A673 (cell line): ENCODE results near the gene NUP107.

Experiments used
- EZH2 ChIP-seq: fragments of 200-600 bp; sonication (generic); IDR thresholded peaks from 2 replicates; pipeline ENCODE4 v1.6.1; 2017; ENCODE audit warnings: borderline replicate concordance, low read depth, mild to moderate bottlenecking, mixed read lengths, antibody characterized with exemption, low read length; ENCODE audit not compliant: poor library complexity, severe bottlenecking
- TF ChIP-seq, protein P1 (sequence below): fragments of 300-800, 200-600 bp; sonication (generic); conservative IDR thresholded peaks from 2 replicates; pipeline ENCODE4 v1.5.1; 2017; ENCODE audit warnings: low read depth, mild to moderate bottlenecking, antibody characterized with exemption, low read length, moderate library complexity, mixed read lengths

DNA sequence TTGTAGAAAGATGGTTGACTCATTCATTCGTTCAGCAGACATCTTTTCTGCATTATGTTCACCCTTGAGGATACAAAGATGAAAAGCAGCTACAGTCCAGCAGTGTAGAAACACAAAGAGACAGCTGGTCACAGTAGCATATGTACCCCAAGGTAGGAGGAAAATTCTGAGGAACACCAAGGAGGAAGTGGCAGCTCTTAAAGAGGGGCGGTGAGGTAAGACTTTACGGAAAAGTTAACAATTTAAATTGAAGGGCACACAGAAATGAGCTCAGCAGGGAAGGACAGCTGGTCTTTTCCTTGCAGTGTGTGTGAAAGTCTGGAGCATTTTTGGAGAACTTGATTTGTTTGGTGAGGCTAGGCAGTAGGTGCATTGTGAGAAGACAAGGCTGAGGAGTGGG, 62.7 kb downstream of the NUP107 start:
- TF ChIP-seq, protein P1, sequence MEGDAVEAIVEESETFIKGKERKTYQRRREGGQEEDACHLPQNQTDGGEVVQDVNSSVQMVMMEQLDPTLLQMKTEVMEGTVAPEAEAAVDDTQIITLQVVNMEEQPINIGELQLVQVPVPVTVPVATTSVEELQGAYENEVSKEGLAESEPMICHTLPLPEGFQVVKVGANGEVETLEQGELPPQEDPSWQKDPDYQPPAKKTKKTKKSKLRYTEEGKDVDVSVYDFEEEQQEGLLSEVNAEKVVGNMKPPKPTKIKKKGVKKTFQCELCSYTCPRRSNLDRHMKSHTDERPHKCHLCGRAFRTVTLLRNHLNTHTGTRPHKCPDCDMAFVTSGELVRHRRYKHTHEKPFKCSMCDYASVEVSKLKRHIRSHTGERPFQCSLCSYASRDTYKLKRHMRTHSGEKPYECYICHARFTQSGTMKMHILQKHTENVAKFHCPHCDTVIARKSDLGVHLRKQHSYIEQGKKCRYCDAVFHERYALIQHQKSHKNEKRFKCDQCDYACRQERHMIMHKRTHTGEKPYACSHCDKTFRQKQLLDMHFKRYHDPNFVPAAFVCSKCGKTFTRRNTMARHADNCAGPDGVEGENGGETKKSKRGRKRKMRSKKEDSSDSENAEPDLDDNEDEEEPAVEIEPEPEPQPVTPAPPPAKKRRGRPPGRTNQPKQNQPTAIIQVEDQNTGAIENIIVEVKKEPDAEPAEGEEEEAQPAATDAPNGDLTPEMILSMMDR = no peak
- no peak for TF ChIP-seq EZH2
